Measurements from ENCODE around the gene VPS37B.

Gene VPS37B

DNA sequence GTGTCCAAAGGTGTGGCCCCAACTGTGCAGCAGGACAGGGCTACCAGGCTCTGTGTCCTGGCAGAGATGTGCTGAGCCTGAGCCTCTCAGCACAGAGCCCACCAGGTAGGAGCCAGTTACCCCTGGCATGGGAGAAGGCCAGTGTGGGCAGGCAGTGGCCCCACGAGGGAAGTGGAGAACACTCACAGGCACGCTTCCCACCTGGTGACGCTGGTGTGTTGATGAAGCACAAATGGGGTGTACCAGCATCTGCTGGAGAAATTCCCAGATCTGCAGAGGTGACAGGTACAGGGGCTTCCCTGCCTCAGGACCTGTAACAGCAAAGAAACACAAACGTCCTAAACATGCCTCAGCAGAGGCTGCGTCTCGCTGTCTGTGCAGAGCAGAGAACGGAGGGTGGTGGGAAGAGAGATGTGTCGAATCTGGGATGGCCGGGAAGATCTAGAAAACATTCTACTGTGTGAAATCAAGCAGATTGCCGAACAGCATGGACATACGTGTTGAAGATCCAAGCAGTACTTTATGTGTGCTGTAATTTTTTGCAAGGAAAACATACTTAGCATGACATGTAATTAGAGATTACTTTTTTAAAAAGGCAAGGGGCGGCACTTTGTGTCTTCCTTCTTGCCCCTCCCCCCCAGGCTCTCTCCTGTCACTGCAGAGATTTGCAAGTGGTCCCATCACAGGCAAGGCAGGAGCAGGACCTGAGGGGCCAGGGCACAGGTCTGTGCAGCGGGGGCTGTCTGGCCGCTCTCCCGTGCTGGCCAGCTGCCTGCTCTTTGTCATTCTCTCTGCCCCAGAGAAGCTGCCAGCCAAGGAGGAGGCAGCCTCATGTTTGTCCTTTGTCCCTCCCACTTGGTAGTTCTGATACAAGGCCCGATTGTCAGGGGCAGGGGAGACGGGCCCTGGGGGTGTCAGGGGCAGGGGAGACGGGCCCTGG lies 43.3 kb downstream of the VPS37B start:
- TF ChIP-seq, protein P1, sequence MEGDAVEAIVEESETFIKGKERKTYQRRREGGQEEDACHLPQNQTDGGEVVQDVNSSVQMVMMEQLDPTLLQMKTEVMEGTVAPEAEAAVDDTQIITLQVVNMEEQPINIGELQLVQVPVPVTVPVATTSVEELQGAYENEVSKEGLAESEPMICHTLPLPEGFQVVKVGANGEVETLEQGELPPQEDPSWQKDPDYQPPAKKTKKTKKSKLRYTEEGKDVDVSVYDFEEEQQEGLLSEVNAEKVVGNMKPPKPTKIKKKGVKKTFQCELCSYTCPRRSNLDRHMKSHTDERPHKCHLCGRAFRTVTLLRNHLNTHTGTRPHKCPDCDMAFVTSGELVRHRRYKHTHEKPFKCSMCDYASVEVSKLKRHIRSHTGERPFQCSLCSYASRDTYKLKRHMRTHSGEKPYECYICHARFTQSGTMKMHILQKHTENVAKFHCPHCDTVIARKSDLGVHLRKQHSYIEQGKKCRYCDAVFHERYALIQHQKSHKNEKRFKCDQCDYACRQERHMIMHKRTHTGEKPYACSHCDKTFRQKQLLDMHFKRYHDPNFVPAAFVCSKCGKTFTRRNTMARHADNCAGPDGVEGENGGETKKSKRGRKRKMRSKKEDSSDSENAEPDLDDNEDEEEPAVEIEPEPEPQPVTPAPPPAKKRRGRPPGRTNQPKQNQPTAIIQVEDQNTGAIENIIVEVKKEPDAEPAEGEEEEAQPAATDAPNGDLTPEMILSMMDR (IDR thresholded peaks at IDR 0.05; ENCODE audit: low read depth, low read length, missing control alignments), result no peak
- in situ Hi-C loops (cut with HindIII; ENCODE audit: low sequenced_read_pairs), result no loop called here
- DNase-seq (ENCODE audit: low read depth), result no peak
- H3K4me3 ChIP-seq (ENCODE audit: low read depth, low read length), result no peak overlapping the region

DNA sequence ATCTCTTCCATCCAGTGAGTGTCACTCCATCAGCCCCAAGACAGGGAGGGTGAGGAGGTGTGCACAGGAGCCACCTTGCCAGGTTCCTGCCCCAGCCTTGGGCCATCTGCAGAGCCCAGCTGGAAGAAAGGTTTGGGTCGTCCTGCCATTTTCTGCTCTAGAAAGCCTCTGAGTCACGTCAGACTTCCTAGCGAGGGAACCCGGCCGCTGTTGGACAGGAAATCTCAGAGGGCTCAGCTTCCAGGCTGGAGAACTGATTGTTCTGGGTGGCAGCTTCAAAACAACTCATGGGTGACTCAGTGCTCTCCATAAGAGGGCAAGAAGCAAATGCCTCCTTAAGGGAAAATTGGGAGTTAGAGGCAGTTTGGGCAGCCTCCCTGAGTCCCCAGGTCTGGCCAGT lies 44.1 kb downstream of the VPS37B start:
- TF ChIP-seq, protein P1 (IDR thresholded peaks at IDR 0.05; ENCODE audit: low read depth, low read length, missing control alignments), result no peak
- H3K4me3 ChIP-seq (ENCODE audit: low read depth, low read length), result no peak overlapping the region
- in situ Hi-C loops (cut with HindIII; ENCODE audit: low sequenced_read_pairs), result no loop called here
- peak; percentile 49 for DNase-seq (ENCODE audit: low read depth)

DNA sequence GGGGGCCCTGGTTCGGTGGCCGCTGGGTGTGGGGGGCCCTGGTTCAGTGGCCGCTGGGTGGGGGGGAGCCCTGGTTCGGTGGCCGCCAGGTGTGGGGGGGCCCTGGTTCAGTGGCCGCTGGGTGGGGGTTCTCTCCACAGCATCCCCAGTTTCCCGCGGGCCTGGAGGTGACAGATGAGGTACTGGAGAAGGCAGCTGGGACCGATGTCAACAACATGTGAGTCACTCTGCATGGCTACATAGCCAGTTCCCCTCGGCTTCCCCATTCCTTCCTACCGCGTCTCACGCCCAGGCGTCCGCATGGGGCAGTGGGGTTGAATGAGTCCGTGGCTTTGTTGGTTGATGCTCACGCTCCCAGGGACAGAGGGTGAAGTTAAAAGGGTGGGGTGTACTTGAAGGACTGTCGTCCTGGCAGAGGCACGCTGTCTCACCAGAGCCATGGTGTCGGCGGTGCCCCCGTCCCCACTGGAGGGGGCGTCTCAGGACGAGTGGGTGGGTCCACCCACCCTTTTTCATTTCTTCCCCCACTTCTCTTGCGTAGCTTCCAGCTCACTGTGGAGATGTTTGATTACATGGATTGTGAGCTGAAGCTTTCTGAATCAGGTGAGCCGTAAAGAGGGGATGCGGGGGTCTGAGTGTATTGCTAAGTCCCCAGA lies 45.1 kb downstream of the VPS37B start:
- in situ Hi-C loops (cut with HindIII; ENCODE audit: low sequenced_read_pairs), result no loop called here
- no peak for DNase-seq (ENCODE audit: low read depth)
- H3K4me3 ChIP-seq (ENCODE audit: low read depth, low read length), result no peak overlapping the region
- TF ChIP-seq, protein P1 (IDR thresholded peaks at IDR 0.05; ENCODE audit: low read depth, low read length, missing control alignments), result no peak

DNA sequence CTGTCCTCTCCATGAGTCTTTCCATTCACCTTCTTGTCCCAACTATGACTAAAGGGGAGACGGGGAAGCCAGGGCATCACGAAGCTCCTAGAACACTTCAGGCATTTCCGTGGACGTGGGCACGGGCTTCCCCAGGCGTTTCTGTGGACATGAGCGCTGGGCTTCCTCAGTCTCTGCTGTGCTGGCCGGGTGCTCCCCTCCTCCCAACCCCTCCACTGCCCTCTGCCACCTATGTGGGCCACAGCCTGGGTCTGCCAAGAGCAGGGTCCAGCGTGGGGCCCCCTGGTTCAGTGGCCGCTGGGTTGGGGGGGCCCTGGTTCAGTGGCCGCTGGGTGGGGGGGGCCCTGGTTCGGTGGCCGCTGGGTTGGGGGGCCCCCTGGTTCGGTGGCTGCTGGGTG lies 45.9 kb downstream of the VPS37B start:
- TF ChIP-seq, protein P1 (IDR thresholded peaks at IDR 0.05; ENCODE audit: low read depth, low read length, missing control alignments), result no peak
- in situ Hi-C loops (cut with HindIII; ENCODE audit: low sequenced_read_pairs), result no loop called here
- no peak overlapping the region for H3K4me3 ChIP-seq (ENCODE audit: low read depth, low read length)
- DNase-seq (ENCODE audit: low read depth), result no peak

DNA sequence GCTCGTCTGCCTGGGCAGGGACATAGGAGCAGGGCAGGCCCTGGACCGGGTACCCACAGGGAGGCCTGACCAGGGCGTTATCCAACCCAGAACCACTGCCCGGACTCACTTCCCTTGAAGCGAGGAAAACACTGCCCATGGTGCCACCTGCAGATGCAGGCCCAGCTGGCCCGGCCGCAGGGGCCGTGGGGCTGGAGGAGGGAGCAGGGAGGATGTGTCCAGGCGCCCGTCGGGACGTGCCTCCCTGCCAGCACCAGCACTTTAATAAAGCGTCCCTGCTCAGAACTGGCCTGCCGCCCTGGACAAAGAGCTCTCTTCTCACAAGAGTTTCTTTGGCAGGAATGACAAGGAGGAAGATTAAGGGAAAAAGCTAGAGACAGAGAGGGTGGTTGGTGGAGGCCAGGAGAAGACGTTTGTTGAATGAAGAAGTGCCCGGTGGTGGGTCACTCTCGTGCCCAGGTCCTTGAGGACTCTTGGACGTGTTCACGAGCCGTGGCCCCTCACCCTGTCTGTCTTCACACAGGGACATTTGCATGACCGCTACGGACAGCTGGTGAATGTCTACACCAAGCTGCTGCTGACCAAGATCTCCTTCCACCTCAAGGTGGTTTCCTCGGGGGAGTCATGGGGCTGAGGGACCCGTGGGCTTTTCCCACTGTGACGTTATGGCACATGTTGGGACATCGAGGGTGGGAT lies 46.4 kb downstream of the VPS37B start:
- H3K4me3 ChIP-seq (ENCODE audit: low read depth, low read length), result no peak overlapping the region
- no peak for DNase-seq (ENCODE audit: low read depth)
- TF ChIP-seq, protein P1 (IDR thresholded peaks at IDR 0.05; ENCODE audit: low read depth, low read length, missing control alignments), result no peak
- in situ Hi-C loops (cut with HindIII; ENCODE audit: low sequenced_read_pairs), result no loop called here

Data from astrocyte of the cerebellum (primary cell).